H9 (cell line): ENCODE measurements around the gene MYO18A. TPM values are rescaled to one million over a fixed set of nuclear protein-coding genes. Genes with fewer than 3 reads are reported as not detected.

ENCODE experiments used
- DNase-seq: peaks from one replicate; pipeline ENCODE4 v3.0.0-alpha.2; 2017
- H2AFZ ChIP-seq: one replicate; pipeline ENCODE4 v1.6.1; 2013; ENCODE audit warnings: mild to moderate bottlenecking, low read length, control low read depth, moderate library complexity
- H2AK5ac ChIP-seq: 2 replicates; pipeline ENCODE4 v1.6.1; 2013; ENCODE audit warnings: low read length, control low read depth, mixed read lengths; ENCODE audit not compliant: insufficient read length
- H2BK120ac ChIP-seq: one replicate; pipeline ENCODE4 v1.6.1; 2013; ENCODE audit warnings: low read depth, mild to moderate bottlenecking, low read length, control low read depth, inconsistent platforms; ENCODE audit not compliant: poor library complexity, severe bottlenecking
- H2BK12ac ChIP-seq: 2 replicates; pipeline ENCODE4 v1.6.1; 2013; ENCODE audit warnings: low read length, control low read depth, mixed read lengths, low read depth; ENCODE audit not compliant: insufficient read length
- H2BK15ac ChIP-seq: 2 replicates; pipeline ENCODE4 v1.6.1; 2013; ENCODE audit warnings: low read depth, low read length, control low read depth
- H2BK20ac ChIP-seq: one replicate; pipeline ENCODE4 v1.6.1; 2013; ENCODE audit warnings: low read depth, mild to moderate bottlenecking, low read length, control low read depth, inconsistent platforms; ENCODE audit not compliant: poor library complexity, severe bottlenecking
- H2BK5ac ChIP-seq: 2 replicates; pipeline ENCODE4 v1.6.1; 2013; ENCODE audit warnings: low read length, control low read depth, mixed read lengths; ENCODE audit not compliant: insufficient read length
- H3K14ac ChIP-seq: 2 replicates; pipeline ENCODE4 v1.6.1; 2013; ENCODE audit warnings: low read length, control low read depth; ENCODE audit not compliant: insufficient read depth
- H3K18ac ChIP-seq: 2 replicates; pipeline ENCODE4 v1.6.1; 2013; ENCODE audit warnings: low read depth, mild to moderate bottlenecking, mixed read lengths, low read length, control low read depth; ENCODE audit not compliant: insufficient read length
- H3K23ac ChIP-seq: 2 replicates; pipeline ENCODE4 v1.6.1; 2013; ENCODE audit warnings: low read length, control low read depth, mixed read lengths, low read depth; ENCODE audit not compliant: insufficient read length
- H3K23me2 ChIP-seq: 2 replicates; pipeline ENCODE4 v1.6.1; 2013; ENCODE audit warnings: low read depth, mild to moderate bottlenecking, mixed read lengths, low read length, control low read depth; ENCODE audit not compliant: insufficient read length, poor library complexity, severe bottlenecking
- H3K27ac ChIP-seq: 2 replicates; pipeline ENCODE4 v1.5.1; 2013; ENCODE audit warnings: low read length, control low read depth, mixed read lengths, low read depth; ENCODE audit not compliant: insufficient read length
- H3K27me3 ChIP-seq: 2 replicates; pipeline ENCODE4 v1.6.1; 2013; ENCODE audit warnings: low read length, control low read depth, inconsistent platforms; ENCODE audit not compliant: insufficient read depth
- H3K4ac ChIP-seq: 2 replicates; pipeline ENCODE4 v1.6.1; 2013; ENCODE audit warnings: low read depth, mild to moderate bottlenecking, control low read depth, inconsistent platforms, low read length, moderate library complexity
- H3K4me1 ChIP-seq: 2 replicates; pipeline ENCODE4 v1.6.1; 2013; ENCODE audit warnings: low read length, control low read depth, inconsistent platforms; ENCODE audit not compliant: insufficient read depth
- H3K4me2 ChIP-seq: 2 replicates; pipeline ENCODE4 v1.6.1; 2013; ENCODE audit warnings: low read length, control low read depth, mixed read lengths; ENCODE audit not compliant: insufficient read length, insufficient read depth
- H3K56ac ChIP-seq: 2 replicates; pipeline ENCODE4 v1.6.1; 2013; ENCODE audit warnings: low read depth, mild to moderate bottlenecking, mixed read lengths, low read length, control low read depth; ENCODE audit not compliant: insufficient read length
- H3K79me1 ChIP-seq: 2 replicates; pipeline ENCODE4 v1.6.1; 2013; ENCODE audit warnings: low read depth, mild to moderate bottlenecking, moderate library complexity, low read length, control low read depth, inconsistent platforms; ENCODE audit not compliant: insufficient read depth, poor library complexity, severe bottlenecking
- H3K79me2 ChIP-seq: 2 replicates; pipeline ENCODE4 v1.6.1; 2013; ENCODE audit warnings: low read length, control low read depth, inconsistent platforms; ENCODE audit not compliant: insufficient read depth
- H3K9ac ChIP-seq: 2 replicates; pipeline ENCODE4 v1.6.1; 2013; ENCODE audit warnings: low read length, control low read depth, mixed read lengths; ENCODE audit not compliant: insufficient read length; ENCODE audit errors: extremely low read depth
- H3K9me3 ChIP-seq: one replicate; pipeline ENCODE4 v1.6.1; 2013; ENCODE audit warnings: low read depth, low read length, inconsistent platforms; ENCODE audit not compliant: control insufficient read depth
- H3T11ph ChIP-seq: one replicate; pipeline ENCODE4 v1.6.1; 2013; ENCODE audit warnings: mild to moderate bottlenecking, low read length, control low read depth, inconsistent platforms
- H4K20me1 ChIP-seq: one replicate; pipeline ENCODE4 v1.6.1; 2013; ENCODE audit not compliant: control insufficient read depth, insufficient read length, insufficient read depth
- H4K5ac ChIP-seq: 2 replicates; pipeline ENCODE4 v1.6.1; 2013; ENCODE audit warnings: low read depth, mild to moderate bottlenecking, mixed read lengths, low read length, control low read depth; ENCODE audit not compliant: insufficient read length
- H4K8ac ChIP-seq: replicated peaks from 2 replicates; pipeline ENCODE4 v1.6.1; 2013; ENCODE audit warnings: low read length, control low read depth, mixed read lengths, low read depth; ENCODE audit not compliant: insufficient read length
- H4K91ac ChIP-seq: 2 replicates; pipeline ENCODE4 v1.6.1; 2013; ENCODE audit warnings: low read depth, mild to moderate bottlenecking, moderate library complexity, mixed read lengths, low read length, control low read depth; ENCODE audit not compliant: insufficient read length
- H3K27ac Mint-ChIP-seq, 3 experiments: 2 replicates in 2 of 3; 3 replicates in 1 of 3; pipeline ENCODE4 v1.8.0; 2020 to 2021; ENCODE audit warnings: mixed read lengths in 3 of 3, mild to moderate bottlenecking in 1 of 3, moderate library complexity in 1 of 3
- H3K27me3 Mint-ChIP-seq: 2 replicates; pipeline ENCODE4 v1.8.0; 2021; ENCODE audit warnings: low read depth, mild to moderate bottlenecking, moderate library complexity, mixed read lengths
- H3K36me3 Mint-ChIP-seq, 3 experiments: 2 replicates in 2 of 3; 3 replicates in 1 of 3; pipeline ENCODE4 v1.8.0; 2020 to 2021; ENCODE audit warnings: low read depth in 3 of 3, mixed read lengths in 3 of 3; ENCODE audit not compliant: insufficient read depth in 1 of 3
- H3K4me1 Mint-ChIP-seq, 2 experiments: 2 replicates each; pipeline ENCODE4 v1.8.0; 2020; ENCODE audit warnings: mixed read lengths in 2 of 2
- H3K4me3 Mint-ChIP-seq, 2 experiments: 2 replicates in 1 of 2; 3 replicates in 1 of 2; pipeline ENCODE4 v1.8.0; 2020 to 2021; ENCODE audit warnings: mild to moderate bottlenecking in 2 of 2, mixed read lengths in 2 of 2, moderate library complexity in 1 of 2
- H3K9me3 Mint-ChIP-seq, 2 experiments: 2 replicates in 1 of 2; 3 replicates in 1 of 2; pipeline ENCODE4 v1.8.0; 2020; ENCODE audit warnings: mild to moderate bottlenecking in 2 of 2, mixed read lengths in 2 of 2, moderate library complexity in 1 of 2
- CTCF ChIP-seq: fragments of 200-600 bp; sonication (generic); conservative IDR thresholded peaks from 3 replicates; pipeline ENCODE4 v1.8.0; 2021; ENCODE audit warnings: antibody characterized with exemption, mild to moderate bottlenecking
- WGBS: extraction: QIAGEN DNeasy Blood & Tissue Kit; methylation state at CpG from one replicate; pipeline ENCODE4 v1.1.7; 2013; ENCODE audit warnings: missing lambda C conversion rate, low lambda C conversion rate, mixed read lengths; ENCODE audit not compliant: insufficient read length; ENCODE audit errors: extremely low coverage; 5-methylcytosine and 5-hydroxymethylcytosine counted together
- total RNA-seq: library from RNA; stranded (reverse); gene quantifications from 2 replicates; pipeline ENCODE4 v1.2.1, GENCODE V29; 2021

Gene MYO18A
- total RNA-seq, 1 experiment from 2014 or later, result 21.6 TPM

GRCh38 chr17:29042679-29043538 lies 137.3 kb downstream of the MYO18A start, which contains the start of gene PIPOX:
Gene PIPOX (plus strand): TSS chr17:29043141. CDS start chr17:29043226, 85 bp downstream.
- Histone ChIP-seq H3K27ac (peak within 1 kb of the TSS; percentile 98), H3K56ac (peak within 1 kb of the TSS; percentile 97), H3K79me2 (no peaks in the 10 kb centered on the region; the same call in 1 of the 2 replicates), H3K14ac (peak within 1 kb of the TSS; percentile 94), H4K8ac (peak within 1 kb of the TSS; percentile 98), H3K9ac (peak within 1 kb of the TSS; percentile 54), H2BK20ac (no peak within 1 kb of the TSS), H4K20me1 (no peaks in the 10 kb centered on the region), H3K79me1 (no peaks in the 10 kb centered on the region), H3K18ac (peak within 1 kb of the TSS; percentile 98), H3K9me3 (no peaks in the 10 kb centered on the region), H4K91ac (peak within 1 kb of the TSS; percentile 85), H3K23ac (peak within 1 kb of the TSS; percentile 25), H2AK5ac (peak within 1 kb of the TSS; percentile 65), H2AFZ (no peak within 1 kb of the TSS), H3T11ph (peak within 1 kb of the TSS; percentile 61), H2BK5ac (peak within 1 kb of the TSS; percentile 97), H2BK120ac (no peak within 1 kb of the TSS), H2BK15ac (peak within 1 kb of the TSS; percentile 41; the same call in 1 of the 2 replicates), H3K4me1 (peaks cover 19% of the 10 kb centered on the region), H3K27me3 (no peaks in the 10 kb centered on the region), H3K23me2 (peaks cover 6% of the 10 kb centered on the region), H3K4ac (peak within 1 kb of the TSS; percentile 44; the same call in 1 of the 2 replicates), H4K5ac (peak within 1 kb of the TSS; percentile 96), H3K4me2 (peak within 1 kb of the TSS; percentile 68), H2BK12ac (peak within 1 kb of the TSS; percentile 99)
- Mint-ChIP-seq H3K4me3 (peak within 1 kb of the TSS; percentile 47 to 70), H3K27me3 (no peaks in the 10 kb centered on the region), H3K27ac (peak within 1 kb of the TSS; percentile 92 to 98 (median 98)), H3K36me3 (peaks cover 6 to 21% (median 19%) of the 10 kb centered on the region in 3 experiments; a peak in 6 of 7 replicates), H3K9me3 (no peaks in the 10 kb centered on the region), H3K4me1 (peaks cover 52% of the 10 kb centered on the region in 2 experiments)
- DNase-seq, result peak; percentile 96
- peak; percentile 66 for TF ChIP-seq CTCF
- no CpG with 5 or more reads among the region's 13 CpGs for WGBS
